Subcutaneous adipose tissue (tissue), 4 donors: ENCODE data around the gene CNTNAP2. TPM values are rescaled to one million over a fixed set of nuclear protein-coding genes. Genes with fewer than 3 reads are reported as not detected.

Source experiments
- CTCF ChIP-seq: fragments of 450-650 bp; IDR thresholded peaks from one replicate; pipeline ENCODE4 v1.5.1; 2016; ENCODE audit warnings: low read depth, mild to moderate bottlenecking, control low read depth, antibody characterized with exemption, moderate library complexity
- total RNA-seq, 4 donors: library from RNA; depleted of rRNA; stranded (reverse); fragments of >200 nt; gene quantifications; one replicate each; pipeline ENCODE4 v1.1.0, GENCODE V29; 2016

CNTNAP2 gene
- total RNA-seq, 4 donors from 2014 or later: not detected

GRCh38 chr7:146702898-146703297 lies 586.3 kb downstream of the CNTNAP2 start:
- no peak for TF ChIP-seq CTCF

- no peak for TF ChIP-seq CTCF
Observed at GRCh38 chr7:146709451-146710027, 592.9 kb downstream of the CNTNAP2 start.

GRCh38 chr7:146713205-146713604 lies 596.6 kb downstream of the CNTNAP2 start:
- no peak for TF ChIP-seq CTCF

GRCh38 chr7:146713934-146714333 lies 597.3 kb downstream of the CNTNAP2 start:
- no peak for TF ChIP-seq CTCF

GRCh38 chr7:146720195-146720594 lies 603.6 kb downstream of the CNTNAP2 start:
- TF ChIP-seq CTCF: no peak

GRCh38 chr7:146722986-146723385 lies 606.4 kb downstream of the CNTNAP2 start:
- TF ChIP-seq CTCF: no peak

- TF ChIP-seq CTCF: no peak
Observed at GRCh38 chr7:146725520-146725919, 608.9 kb downstream of the CNTNAP2 start.
